HCT116 (cell line): ENCODE measurements around the gene CGNL1. TPM values are rescaled to one million over a fixed set of nuclear protein-coding genes. Genes with fewer than 3 reads are reported as not detected.

Experiments
- ATAC-seq: fragments of 200-7000 bp; cut with Tn5 transposase; 2 replicates; pipeline ENCODE4 v1.9.1; 2020; ENCODE audit warnings: mild to moderate bottlenecking, moderate library complexity
- BruUV-seq: library from RNA; stranded (reverse); fragments of 400-500 nt; replicated peaks from 2 replicates; lab custom pipeline; 2021; lab: Mats Ljungman, UMichigan
- CTCF ChIA-PET: fragments of 300-600 bp; sonication (Branson Sonifier 250); formaldehyde crosslinking; loops from one replicate; lab custom pipeline; 2021; ENCODE audit warnings: antibody characterized with exemption; lab: Charles Lee
- POLR2A ChIA-PET: fragments of 300-600, 350-600 bp; sonication (Branson Sonifier 250); formaldehyde crosslinking; loops from one replicate; lab custom pipeline; 2021; ENCODE audit warnings: antibody characterized with exemption; lab: Charles Lee
- RAD21 ChIA-PET, 2 experiments: fragments of 300-600 bp; sonication (Branson Sonifier 250); formaldehyde crosslinking; loops; one replicate each; lab custom pipeline; 2023; ENCODE audit warnings: low total read pairs in 2 of 2; ENCODE audit not compliant: uncharacterized antibody in 2 of 2, unreplicated experiment in 2 of 2, low non-redundant PET in 1 of 2; lab: Charles Lee
- DNase-seq: peaks from one replicate; pipeline ENCODE4 v3.0.0-alpha.2; 2010; ENCODE audit warnings: low read depth, low spot score
- H2AFZ ChIP-seq: fragments of 200-600 bp; shearing (Covaris generic), sonication (generic); 2 replicates; pipeline ENCODE4 v1.6.1; 2017; ENCODE audit warnings: low read depth, mixed run types, mixed read lengths, antibody characterized with exemption, low read length; ENCODE audit not compliant: poor library complexity, severe bottlenecking
- H3K27ac ChIP-seq: 2 replicates; pipeline ENCODE4 v1.5.1; 2012; ENCODE audit warnings: low read depth, low read length
- H3K27me3 ChIP-seq: fragments of 200-600 bp; sonication (generic); 2 replicates; pipeline ENCODE4 v1.6.1; 2016; ENCODE audit warnings: mixed run types, low read length, mixed read lengths; ENCODE audit not compliant: insufficient read depth
- H3K36me3 ChIP-seq, 2 experiments: fragments of 200-500 bp in 1 of 2; fragments of 200-600 bp in 1 of 2; sonication (Bioruptor generic) in 1 of 2; sonication (generic) in 1 of 2; 2 replicates each; pipeline versions ENCODE4 v1.5.1 to v1.6.1; 2014 to 2016; ENCODE audit warnings: low read length in 2 of 2, inconsistent platforms in 1 of 2, mixed read lengths in 1 of 2, mixed run types in 1 of 2; ENCODE audit not compliant: insufficient read depth in 2 of 2, control insufficient read depth in 1 of 2
- H3K4me1 ChIP-seq, 2 experiments: fragments of 200-600 bp in 1 of 2; sonication (generic) in 1 of 2; 2 replicates each; pipeline versions ENCODE4 v1.5.1 to v1.6.1; 2012 to 2017; ENCODE audit warnings: low read length in 2 of 2, inconsistent platforms in 1 of 2, mild to moderate bottlenecking in 1 of 2, mixed read lengths in 1 of 2, mixed run types in 1 of 2, moderate library complexity in 1 of 2; ENCODE audit not compliant: insufficient read depth in 2 of 2, control insufficient read depth in 1 of 2
- H3K4me2 ChIP-seq: fragments of 200-600 bp; sonication (generic); 2 replicates; pipeline ENCODE4 v1.6.1; 2017; ENCODE audit warnings: mixed run types, low read length, mixed read lengths
- H3K4me3 ChIP-seq, 2 experiments: fragments of 200-600 bp in 1 of 2; sonication (generic) in 1 of 2; replicated peaks in 1 of 2; 2 replicates each; pipeline ENCODE4 v1.5.1; 2011 to 2016; ENCODE audit warnings: low read length in 2 of 2, control low read depth in 1 of 2, low read depth in 1 of 2, mild to moderate bottlenecking in 1 of 2, mixed read lengths in 1 of 2, mixed run types in 1 of 2
- H3K79me2 ChIP-seq: fragments of 200-600 bp; sonication (generic); 2 replicates; pipeline ENCODE4 v1.6.1; 2017; ENCODE audit warnings: mild to moderate bottlenecking, mixed run types, low read length, moderate library complexity, mixed read lengths; ENCODE audit not compliant: insufficient read depth
- H3K9ac ChIP-seq: fragments of 200-600 bp; sonication (generic); 2 replicates; pipeline ENCODE4 v1.6.1; 2016; ENCODE audit warnings: low read length, mixed read lengths
- H3K9me2 ChIP-seq: fragments of 200-600 bp; sonication (generic), shearing (Covaris generic); 2 replicates; pipeline ENCODE4 v1.6.1; 2017; ENCODE audit warnings: mixed run types, mild to moderate bottlenecking, moderate library complexity; ENCODE audit not compliant: insufficient read depth
- H3K9me3 ChIP-seq, 2 experiments: fragments of 200-500 bp in 1 of 2; fragments of 200-600 bp in 1 of 2; sonication (Bioruptor generic) in 1 of 2; sonication (generic) in 1 of 2; 2 replicates each; pipeline ENCODE4 v1.6.1; 2014 to 2017; ENCODE audit warnings: low read length in 2 of 2, mixed read lengths in 2 of 2, inconsistent platforms in 1 of 2, low read depth in 1 of 2, mild to moderate bottlenecking in 1 of 2, mixed run types in 1 of 2, moderate library complexity in 1 of 2; ENCODE audit not compliant: control insufficient read depth in 1 of 2, insufficient read depth in 1 of 2
- H4K20me1 ChIP-seq: fragments of 200-600 bp; sonication (generic), shearing (Covaris generic); 2 replicates; pipeline ENCODE4 v1.6.1; 2017; ENCODE audit warnings: mixed run types, mild to moderate bottlenecking, moderate library complexity; ENCODE audit not compliant: insufficient read depth
- CEBPB ChIP-seq: IDR thresholded peaks from 2 replicates; pipeline ENCODE4 v1.6.1; 2012; ENCODE audit warnings: low read depth
- EGR1 ChIP-seq: IDR thresholded peaks from 2 replicates; pipeline ENCODE4 v1.6.1; 2012; ENCODE audit warnings: low read depth
- ELF1 ChIP-seq: IDR thresholded peaks from 2 replicates; pipeline ENCODE4 v1.6.1; 2012; ENCODE audit warnings: low read depth, borderline replicate concordance
- EZH2 ChIP-seq: fragments of 200-600 bp; sonication (generic); IDR thresholded peaks from 2 replicates; pipeline ENCODE4 v1.6.1; 2017; ENCODE audit warnings: antibody characterized with exemption, mixed run types
- EZH2phosphoT487 ChIP-seq: fragments of 200-600 bp; IDR thresholded peaks from 2 replicates; pipeline ENCODE4 v1.6.1; 2018; ENCODE audit warnings: antibody characterized with exemption, borderline replicate concordance
- RAD21 ChIP-seq: IDR thresholded peaks from 2 replicates; pipeline ENCODE4 v1.6.1; 2012; ENCODE audit warnings: low read depth, mild to moderate bottlenecking
- SP1 ChIP-seq: IDR thresholded peaks from 2 replicates; pipeline ENCODE4 v1.6.1; 2012; ENCODE audit warnings: low read depth
- YY1 ChIP-seq: IDR thresholded peaks from 2 replicates; pipeline ENCODE4 v1.6.1; 2011; ENCODE audit warnings: low read length, low read depth, moderate library complexity, mild to moderate bottlenecking; ENCODE audit not compliant: insufficient replicate concordance; ENCODE audit errors: extremely low read depth
- ZBTB33 ChIP-seq: IDR thresholded peaks from 2 replicates; pipeline ENCODE4 v1.6.1; 2011; ENCODE audit warnings: mild to moderate bottlenecking, low read length, moderate library complexity; ENCODE audit not compliant: insufficient replicate concordance; ENCODE audit errors: extremely low read depth
- ZNF274 ChIP-seq: fragments of 200-500 bp; sonication (Bioruptor generic); IDR thresholded peaks from 2 replicates; pipeline ENCODE4 v1.6.1; 2014; ENCODE audit warnings: mild to moderate bottlenecking, low read depth, low read length, inconsistent platforms
- intact Hi-C: fragments of 100-400 bp; cut with micrococcal nuclease; formaldehyde crosslinking; loops from 2 replicates; pipeline ENCODE4 v1.10.0; 2022
- total RNA-seq: library from RNA; stranded (reverse); gene quantifications from one replicate; pipeline ENCODE4 v1.2.1, GENCODE V29; 2021; ENCODE audit not compliant: unreplicated experiment
- TF ChIP-seq, protein P1 (sequence below): IDR thresholded peaks from 2 replicates; pipeline ENCODE4 v1.6.1; 2012
- TF ChIP-seq, protein P2 (sequence below): IDR thresholded peaks from 2 replicates; pipeline ENCODE4 v1.6.1; 2012
- TF ChIP-seq, protein P3 (sequence below): IDR thresholded peaks from 2 replicates; pipeline ENCODE4 v1.6.1; 2012; ENCODE audit warnings: low read depth

The CGNL1 gene
- total RNA-seq, 1 experiment from 2014 or later: 2.2 TPM

- TF ChIP-seq ZBTB33 (no peak), EZH2 (no peak), ZNF274 (no peak), ELF1 (no peak), SP1 (no peak), EGR1 (no peak), YY1 (no peak)
- TF ChIP-seq, all 23 proteins: peak for 0
Measured at GRCh38 chr15:57421110-57421509, 44.8 kb downstream of the CGNL1 start (continued).

DNA sequence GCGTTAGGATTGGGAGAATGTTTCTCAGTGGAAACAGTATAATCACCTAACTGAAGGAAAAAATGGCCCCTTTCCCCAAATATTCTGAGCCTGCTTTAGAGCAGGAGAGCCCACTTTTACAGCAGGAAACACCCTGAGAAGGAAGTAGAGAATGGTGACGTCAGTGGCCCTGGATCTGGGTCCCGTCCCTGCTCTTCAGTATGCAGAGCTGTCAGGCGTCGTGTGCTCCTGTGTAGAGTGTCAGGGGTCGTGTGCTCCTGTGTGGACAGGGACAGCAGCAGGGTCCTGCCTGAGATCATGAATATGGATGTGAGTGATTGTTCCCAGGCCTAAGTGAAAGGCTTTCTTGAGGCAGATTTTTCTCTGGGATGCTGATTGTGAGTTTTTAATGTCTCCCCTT is 45.2 kb downstream of the CGNL1 start:
- Histone ChIP-seq H3K27me3 (no peaks in the 10 kb centered on the region), H3K9me2 (no peaks in the 10 kb centered on the region), H4K20me1 (no peaks in the 10 kb centered on the region), H3K4me1 (no peaks in the 10 kb centered on the region), H3K27ac (no peak overlapping the region), H3K4me3 (no peak overlapping the region), H3K9me3 (no peaks in the 10 kb centered on the region), H3K4me2 (no peak overlapping the region), H2AFZ (no peak overlapping the region), H3K36me3 (no peaks in the 10 kb centered on the region), H3K79me2 (no peaks in the 10 kb centered on the region), H3K9ac (no peak overlapping the region)
- ChIA-PET CTCF (no interaction called here), RAD21 (no interaction called here), POLR2A (no interaction called here)
- intact Hi-C loops: no loop called here
- ATAC-seq (no peak), DNase-seq (no peak)
- BruUV-seq: no TSS peak
- no peak for TF ChIP-seq CEBPB
- TF ChIP-seq, protein P1, sequence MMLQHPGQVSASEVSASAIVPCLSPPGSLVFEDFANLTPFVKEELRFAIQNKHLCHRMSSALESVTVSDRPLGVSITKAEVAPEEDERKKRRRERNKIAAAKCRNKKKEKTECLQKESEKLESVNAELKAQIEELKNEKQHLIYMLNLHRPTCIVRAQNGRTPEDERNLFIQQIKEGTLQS: no peak
- TF ChIP-seq, protein P2, sequence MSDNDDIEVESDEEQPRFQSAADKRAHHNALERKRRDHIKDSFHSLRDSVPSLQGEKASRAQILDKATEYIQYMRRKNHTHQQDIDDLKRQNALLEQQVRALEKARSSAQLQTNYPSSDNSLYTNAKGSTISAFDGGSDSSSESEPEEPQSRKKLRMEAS: no peak
- TF ChIP-seq SP1: no peak
- no peak for TF ChIP-seq RAD21
- TF ChIP-seq EGR1: no peak
- no peak for TF ChIP-seq EZH2phosphoT487
- TF ChIP-seq, protein P3, sequence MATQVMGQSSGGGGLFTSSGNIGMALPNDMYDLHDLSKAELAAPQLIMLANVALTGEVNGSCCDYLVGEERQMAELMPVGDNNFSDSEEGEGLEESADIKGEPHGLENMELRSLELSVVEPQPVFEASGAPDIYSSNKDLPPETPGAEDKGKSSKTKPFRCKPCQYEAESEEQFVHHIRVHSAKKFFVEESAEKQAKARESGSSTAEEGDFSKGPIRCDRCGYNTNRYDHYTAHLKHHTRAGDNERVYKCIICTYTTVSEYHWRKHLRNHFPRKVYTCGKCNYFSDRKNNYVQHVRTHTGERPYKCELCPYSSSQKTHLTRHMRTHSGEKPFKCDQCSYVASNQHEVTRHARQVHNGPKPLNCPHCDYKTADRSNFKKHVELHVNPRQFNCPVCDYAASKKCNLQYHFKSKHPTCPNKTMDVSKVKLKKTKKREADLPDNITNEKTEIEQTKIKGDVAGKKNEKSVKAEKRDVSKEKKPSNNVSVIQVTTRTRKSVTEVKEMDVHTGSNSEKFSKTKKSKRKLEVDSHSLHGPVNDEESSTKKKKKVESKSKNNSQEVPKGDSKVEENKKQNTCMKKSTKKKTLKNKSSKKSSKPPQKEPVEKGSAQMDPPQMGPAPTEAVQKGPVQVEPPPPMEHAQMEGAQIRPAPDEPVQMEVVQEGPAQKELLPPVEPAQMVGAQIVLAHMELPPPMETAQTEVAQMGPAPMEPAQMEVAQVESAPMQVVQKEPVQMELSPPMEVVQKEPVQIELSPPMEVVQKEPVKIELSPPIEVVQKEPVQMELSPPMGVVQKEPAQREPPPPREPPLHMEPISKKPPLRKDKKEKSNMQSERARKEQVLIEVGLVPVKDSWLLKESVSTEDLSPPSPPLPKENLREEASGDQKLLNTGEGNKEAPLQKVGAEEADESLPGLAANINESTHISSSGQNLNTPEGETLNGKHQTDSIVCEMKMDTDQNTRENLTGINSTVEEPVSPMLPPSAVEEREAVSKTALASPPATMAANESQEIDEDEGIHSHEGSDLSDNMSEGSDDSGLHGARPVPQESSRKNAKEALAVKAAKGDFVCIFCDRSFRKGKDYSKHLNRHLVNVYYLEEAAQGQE: no peak
